PFSK-1 (cell line): ENCODE data around the gene CYP2F1.

ENCODE experiments used
- POLR2AphosphoS5 ChIP-seq: IDR thresholded peaks from 2 replicates; pipeline ENCODE4 v1.6.1; 2012; ENCODE audit warnings: low read depth, mild to moderate bottlenecking, control low read depth, low read length, moderate library complexity
- TAF1 ChIP-seq: IDR thresholded peaks from 2 replicates; pipeline ENCODE4 v1.6.1; 2012; ENCODE audit warnings: low read length, control low read depth, borderline replicate concordance; ENCODE audit not compliant: insufficient read depth
- TF ChIP-seq, protein P1 (sequence below), 2 experiments: IDR thresholded peaks; 2 replicates each; pipeline versions ENCODE4 v1.6.1 to v1.8.0; 2011 to 2012; ENCODE audit warnings: low read depth in 2 of 2, low read length in 2 of 2, control low read depth in 1 of 2, inconsistent platforms in 1 of 2, mild to moderate bottlenecking in 1 of 2, moderate library complexity in 1 of 2; ENCODE audit not compliant: insufficient read depth in 1 of 2

DNA sequence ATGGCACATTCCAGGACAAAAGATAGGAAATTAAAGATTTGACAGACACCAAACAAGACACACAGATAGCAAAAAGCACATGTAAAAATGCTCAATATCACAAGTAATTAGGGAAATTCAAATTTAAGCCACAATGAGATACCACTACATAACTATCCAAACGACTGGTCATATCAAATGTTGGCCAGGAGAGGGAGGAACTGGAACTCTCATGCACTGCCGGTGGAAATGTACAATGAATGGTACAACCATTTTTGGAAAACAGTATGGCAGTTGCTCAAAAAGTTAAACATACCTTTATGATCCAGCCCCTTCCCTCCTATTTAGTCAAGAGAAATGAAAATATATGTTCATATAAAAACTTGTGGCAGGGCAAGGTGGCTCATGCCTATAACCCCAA lies 42.0 kb downstream of the CYP2F1 start:
- TF ChIP-seq, protein P1, sequence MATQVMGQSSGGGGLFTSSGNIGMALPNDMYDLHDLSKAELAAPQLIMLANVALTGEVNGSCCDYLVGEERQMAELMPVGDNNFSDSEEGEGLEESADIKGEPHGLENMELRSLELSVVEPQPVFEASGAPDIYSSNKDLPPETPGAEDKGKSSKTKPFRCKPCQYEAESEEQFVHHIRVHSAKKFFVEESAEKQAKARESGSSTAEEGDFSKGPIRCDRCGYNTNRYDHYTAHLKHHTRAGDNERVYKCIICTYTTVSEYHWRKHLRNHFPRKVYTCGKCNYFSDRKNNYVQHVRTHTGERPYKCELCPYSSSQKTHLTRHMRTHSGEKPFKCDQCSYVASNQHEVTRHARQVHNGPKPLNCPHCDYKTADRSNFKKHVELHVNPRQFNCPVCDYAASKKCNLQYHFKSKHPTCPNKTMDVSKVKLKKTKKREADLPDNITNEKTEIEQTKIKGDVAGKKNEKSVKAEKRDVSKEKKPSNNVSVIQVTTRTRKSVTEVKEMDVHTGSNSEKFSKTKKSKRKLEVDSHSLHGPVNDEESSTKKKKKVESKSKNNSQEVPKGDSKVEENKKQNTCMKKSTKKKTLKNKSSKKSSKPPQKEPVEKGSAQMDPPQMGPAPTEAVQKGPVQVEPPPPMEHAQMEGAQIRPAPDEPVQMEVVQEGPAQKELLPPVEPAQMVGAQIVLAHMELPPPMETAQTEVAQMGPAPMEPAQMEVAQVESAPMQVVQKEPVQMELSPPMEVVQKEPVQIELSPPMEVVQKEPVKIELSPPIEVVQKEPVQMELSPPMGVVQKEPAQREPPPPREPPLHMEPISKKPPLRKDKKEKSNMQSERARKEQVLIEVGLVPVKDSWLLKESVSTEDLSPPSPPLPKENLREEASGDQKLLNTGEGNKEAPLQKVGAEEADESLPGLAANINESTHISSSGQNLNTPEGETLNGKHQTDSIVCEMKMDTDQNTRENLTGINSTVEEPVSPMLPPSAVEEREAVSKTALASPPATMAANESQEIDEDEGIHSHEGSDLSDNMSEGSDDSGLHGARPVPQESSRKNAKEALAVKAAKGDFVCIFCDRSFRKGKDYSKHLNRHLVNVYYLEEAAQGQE (IDR thresholded peaks at IDR 0.05; ENCODE audit: insufficient read depth in 1 of 2, low read depth in 2 of 2, low read length in 2 of 2), result no peak
- no peak for TF ChIP-seq POLR2AphosphoS5
- TF ChIP-seq TAF1, result no peak
